Natural killer cell treated with Interleukin-12 subunit alpha and Interleukin-12 subunit beta and Interleukin-15 and Interleukin-18, amount 100 ng/mL, for 72 hours (primary cell): Measurements from ENCODE around the gene ADGRA1. TPM values are rescaled to one million over a fixed set of nuclear protein-coding genes. Genes with fewer than 3 reads are reported as not detected.

ENCODE experiments used
- ATAC-seq, 2 donors: fragments of 150-1000 bp; cut with Tn5 transposase in 1 of 2; sonication (Bioruptor Pico), chemical (Tn5 transposase) in 1 of 2; 2 replicates each; pipeline ENCODE4 v1.10.0; 2021
- DNase-seq: peaks from one replicate; pipeline ENCODE4 v3.0.0; 2022; ENCODE audit warnings: low spot score
- H3K27ac Mint-ChIP-seq, 2 donors: 1 replicate in 1 of 2; 2 replicates in 1 of 2; pipeline ENCODE4 v1.8.0; 2022; ENCODE audit warnings: mixed read lengths in 2 of 2, mild to moderate bottlenecking in 1 of 2, moderate library complexity in 1 of 2
- H3K27me3 Mint-ChIP-seq, 2 donors: 1 replicate in 1 of 2; 2 replicates in 1 of 2; pipeline ENCODE4 v1.8.0; 2022; ENCODE audit warnings: mixed read lengths in 2 of 2
- H3K36me3 Mint-ChIP-seq: one replicate; pipeline ENCODE4 v1.8.0; 2022; ENCODE audit warnings: mixed read lengths
- H3K4me1 Mint-ChIP-seq, 2 donors: 1 replicate in 1 of 2; 2 replicates in 1 of 2; pipeline ENCODE4 v1.8.0; 2022; ENCODE audit warnings: low read depth in 2 of 2, mixed read lengths in 2 of 2, mild to moderate bottlenecking in 1 of 2
- H3K4me3 Mint-ChIP-seq: one replicate; pipeline ENCODE4 v1.8.0; 2022; ENCODE audit warnings: mixed read lengths
- H3K9me3 Mint-ChIP-seq: 2 replicates; pipeline ENCODE4 v1.8.0; 2022; ENCODE audit warnings: mixed read lengths
- total RNA-seq, 2 donors: library from RNA; stranded (reverse); gene quantifications; one replicate each; pipeline ENCODE4 v1.2.3, GENCODE V29; 2022

ADGRA1 gene, protein sequence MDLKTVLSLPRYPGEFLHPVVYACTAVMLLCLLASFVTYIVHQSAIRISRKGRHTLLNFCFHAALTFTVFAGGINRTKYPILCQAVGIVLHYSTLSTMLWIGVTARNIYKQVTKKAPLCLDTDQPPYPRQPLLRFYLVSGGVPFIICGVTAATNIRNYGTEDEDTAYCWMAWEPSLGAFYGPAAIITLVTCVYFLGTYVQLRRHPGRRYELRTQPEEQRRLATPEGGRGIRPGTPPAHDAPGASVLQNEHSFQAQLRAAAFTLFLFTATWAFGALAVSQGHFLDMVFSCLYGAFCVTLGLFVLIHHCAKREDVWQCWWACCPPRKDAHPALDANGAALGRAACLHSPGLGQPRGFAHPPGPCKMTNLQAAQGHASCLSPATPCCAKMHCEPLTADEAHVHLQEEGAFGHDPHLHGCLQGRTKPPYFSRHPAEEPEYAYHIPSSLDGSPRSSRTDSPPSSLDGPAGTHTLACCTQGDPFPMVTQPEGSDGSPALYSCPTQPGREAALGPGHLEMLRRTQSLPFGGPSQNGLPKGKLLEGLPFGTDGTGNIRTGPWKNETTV
- not detected for total RNA-seq

DNA sequence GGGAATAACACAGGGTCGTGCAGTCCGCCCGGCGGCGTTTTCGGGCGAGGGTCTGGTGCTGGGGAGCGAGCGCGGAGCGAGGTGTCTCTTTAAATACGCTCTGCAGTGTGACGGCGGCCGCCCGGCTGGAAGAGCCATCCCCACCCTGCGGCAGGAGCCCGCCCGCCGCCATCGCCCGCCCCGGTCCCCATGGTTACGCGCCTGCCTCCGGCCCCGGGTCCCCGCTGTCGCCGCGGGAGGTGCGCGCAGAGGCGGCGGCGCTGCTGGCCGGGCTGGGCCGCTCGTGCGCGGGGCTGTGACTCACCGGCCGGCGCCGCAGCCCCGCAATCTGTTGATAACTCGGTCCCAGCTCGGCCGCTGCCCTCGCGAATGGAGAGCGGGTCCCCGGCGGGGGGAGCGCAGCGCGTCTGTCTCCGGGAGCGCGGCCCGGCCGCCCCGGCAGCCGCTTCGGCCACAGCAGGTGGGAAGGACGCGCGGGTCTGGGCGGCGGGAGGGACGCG is at the start of gene ADGRA1:
Gene ADGRA1 (plus strand): TSS at position 246 of the 500 bp plus-strand sequence. CDS start 986 bp downstream, outside the sequence.
- Mint-ChIP-seq H3K27me3 (peaks cover 7% of the 10 kb centered on the region in 2 donors), H3K4me1 (peaks cover 0 to 4% of the 10 kb centered on the region in 2 donors), H3K4me3 (no peak within 1 kb of the TSS), H3K36me3 (no peaks in the 10 kb centered on the region), H3K9me3 (no peaks in the 10 kb centered on the region), H3K27ac (no peak within 1 kb of the TSS)
- DNase-seq, result no peak
- no peak for ATAC-seq

DNA sequence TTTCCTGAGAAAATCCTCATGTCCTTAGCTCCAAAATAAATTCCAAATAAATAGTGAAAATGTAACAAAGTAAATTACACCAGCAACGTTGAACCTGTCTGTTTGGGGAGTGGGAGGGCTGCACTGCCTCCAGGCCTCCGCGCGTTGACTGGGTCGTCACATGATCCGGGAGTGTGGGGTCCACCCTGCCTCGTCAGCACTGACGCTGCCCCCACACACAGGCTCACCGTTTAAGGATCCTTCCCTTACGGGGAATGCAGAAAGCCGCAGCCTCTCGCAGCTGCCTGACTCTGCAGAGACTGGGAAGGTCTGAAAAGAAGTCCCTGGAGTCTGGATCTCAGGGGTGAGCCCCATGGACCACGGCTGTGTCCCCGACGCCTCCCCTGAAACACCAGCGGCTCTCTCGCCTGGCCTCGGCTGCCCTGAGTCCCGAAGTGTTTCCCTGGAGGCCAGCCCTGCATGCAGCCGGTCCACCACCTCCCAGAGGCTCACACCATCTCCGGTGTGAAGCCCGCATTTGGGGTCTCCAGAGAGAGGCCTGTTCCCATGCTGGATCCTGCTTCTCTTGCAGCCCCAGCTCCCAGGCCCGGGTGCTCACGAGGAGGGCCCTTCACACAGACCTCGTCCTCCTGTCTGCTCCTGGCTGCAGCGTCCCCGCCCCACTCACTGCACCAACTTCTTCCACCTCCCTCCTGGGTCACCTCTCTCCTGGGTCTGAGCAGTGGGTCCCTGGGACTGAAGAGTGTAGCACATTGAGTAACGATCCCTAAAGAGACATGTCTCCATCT is 49.5 kb upstream of the ADGRA1 start:
- H3K27ac Mint-ChIP-seq, result no peak overlapping the region
- no peak overlapping the region for H3K4me3 Mint-ChIP-seq
- DNase-seq (no peak), ATAC-seq (no peak)
- H3K36me3 Mint-ChIP-seq, result no peaks in the 10 kb centered on the region
- peaks cover 6 to 7% of the 10 kb centered on the region in 2 donors for H3K4me1 Mint-ChIP-seq
- no peaks in the 10 kb centered on the region for H3K9me3 Mint-ChIP-seq
- peaks cover 12 to 19% of the 10 kb centered on the region in 2 donors for H3K27me3 Mint-ChIP-seq

DNA sequence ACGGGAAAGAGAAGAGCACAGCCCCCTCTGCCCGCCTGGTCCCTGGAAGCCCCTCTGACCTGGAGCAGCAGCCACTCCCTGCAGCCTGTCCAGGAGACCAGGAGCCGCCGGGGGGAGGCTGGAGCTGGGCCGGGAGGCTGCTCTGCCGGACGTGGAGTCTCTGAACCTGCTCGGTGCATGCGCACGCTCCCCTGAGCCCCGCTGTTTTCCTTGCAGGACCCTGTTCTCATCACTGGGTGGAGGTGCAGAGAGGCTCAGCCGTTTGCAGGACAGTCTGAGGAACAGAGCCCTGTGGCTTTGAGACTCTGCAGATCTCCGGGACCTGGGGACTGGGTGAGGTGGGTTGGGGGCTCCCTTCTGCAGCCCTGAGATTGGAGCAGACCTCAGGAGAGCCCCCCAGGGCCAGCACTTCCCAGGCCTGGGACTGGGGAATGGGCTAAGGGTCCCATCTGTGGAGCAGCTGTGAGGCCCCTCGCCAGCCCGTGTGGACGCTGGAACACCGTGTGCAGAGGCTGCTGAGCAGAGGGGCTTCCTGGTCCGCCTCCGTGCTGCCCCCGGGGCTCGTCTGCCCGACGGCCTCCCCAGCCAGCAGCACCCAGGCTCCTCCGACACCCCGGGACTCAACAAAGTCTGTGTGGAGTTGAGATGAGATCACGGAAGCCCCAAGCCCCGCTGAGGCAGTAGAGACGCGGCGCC is 48.5 kb upstream of the ADGRA1 start:
- Mint-ChIP-seq H3K27ac (no peak overlapping the region), H3K27me3 (peaks cover 12 to 13% of the 10 kb centered on the region in 2 donors), H3K4me1 (no peaks in the 10 kb centered on the region), H3K36me3 (no peaks in the 10 kb centered on the region), H3K9me3 (no peaks in the 10 kb centered on the region), H3K4me3 (no peak overlapping the region)
- DNase-seq, result no peak
- ATAC-seq, result no peak

DNA sequence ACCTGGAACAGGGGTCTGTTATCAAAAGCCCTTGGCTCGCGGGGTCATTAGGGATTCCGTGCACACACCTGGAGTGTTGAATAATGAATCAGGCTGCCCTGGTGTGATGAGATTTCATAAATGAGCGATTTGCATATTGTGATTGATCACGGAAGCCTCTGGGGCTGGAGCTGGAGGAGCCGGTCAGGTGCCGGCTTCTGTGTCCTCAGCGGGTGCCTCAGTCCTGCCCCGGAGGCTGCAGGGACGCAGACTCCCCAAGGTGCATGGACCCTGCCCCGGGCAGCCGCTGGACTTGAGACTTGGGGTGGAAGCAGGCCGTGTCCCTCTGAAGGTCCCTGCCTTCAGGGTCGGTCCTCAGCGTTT is 47.9 kb upstream of the ADGRA1 start:
- no peaks in the 10 kb centered on the region for H3K9me3 Mint-ChIP-seq
- H3K27me3 Mint-ChIP-seq, result peaks cover 11 to 13% of the 10 kb centered on the region in 2 donors
- H3K4me1 Mint-ChIP-seq, result no peaks in the 10 kb centered on the region
- DNase-seq (no peak), ATAC-seq (no peak)
- no peak overlapping the region for H3K4me3 Mint-ChIP-seq
- H3K27ac Mint-ChIP-seq, result no peak overlapping the region
- H3K36me3 Mint-ChIP-seq, result no peaks in the 10 kb centered on the region

DNA sequence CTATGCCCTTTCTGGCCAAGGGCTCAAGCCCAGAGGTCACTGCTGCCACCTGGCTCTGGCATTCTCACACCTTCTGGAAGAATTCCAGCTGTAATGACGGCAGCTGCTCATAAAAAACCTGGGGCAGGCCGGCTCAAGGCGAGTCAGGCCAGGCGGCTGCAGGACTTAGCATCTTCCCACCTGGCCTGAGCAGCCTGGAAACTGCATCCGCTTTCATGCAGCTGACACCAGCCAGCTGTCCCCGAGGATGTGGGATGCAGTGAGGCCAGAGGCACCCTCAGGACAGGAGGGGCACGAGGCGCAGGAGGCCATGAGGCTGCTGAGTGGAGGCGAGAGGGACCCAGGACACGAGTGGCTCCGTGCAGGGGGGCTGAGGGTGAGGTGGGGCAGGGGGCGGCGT is 47.5 kb upstream of the ADGRA1 start:
- H3K27me3 Mint-ChIP-seq, result peaks cover 7 to 10% of the 10 kb centered on the region in 2 donors
- H3K36me3 Mint-ChIP-seq, result no peaks in the 10 kb centered on the region
- H3K27ac Mint-ChIP-seq, result no peak overlapping the region
- no peaks in the 10 kb centered on the region for H3K9me3 Mint-ChIP-seq
- H3K4me1 Mint-ChIP-seq, result no peaks in the 10 kb centered on the region
- H3K4me3 Mint-ChIP-seq, result no peak overlapping the region
- DNase-seq (no peak), ATAC-seq (no peak)

DNA sequence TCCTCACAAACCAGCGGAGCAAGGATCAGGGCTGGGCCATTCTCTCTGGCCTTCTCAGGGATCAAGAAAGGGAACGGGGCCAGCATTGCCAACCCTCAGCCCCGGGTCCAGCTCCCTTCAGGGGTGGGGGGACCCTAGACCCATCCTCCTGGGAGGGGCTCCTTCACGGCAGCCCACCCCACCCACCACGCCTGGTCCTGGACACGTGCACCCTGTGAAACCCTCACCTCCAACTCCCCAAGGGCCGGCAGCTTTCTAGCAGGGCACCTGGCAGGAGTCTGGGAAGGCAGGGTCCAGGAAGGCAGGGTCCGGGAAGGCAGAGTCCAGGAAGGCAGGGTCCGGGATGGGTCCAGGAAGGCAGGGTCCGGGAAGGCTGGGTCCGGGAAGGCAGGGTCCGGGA is 46.6 kb upstream of the ADGRA1 start:
- no peak overlapping the region for H3K27ac Mint-ChIP-seq
- H3K27me3 Mint-ChIP-seq, result peaks cover 0 to 5% of the 10 kb centered on the region in 2 donors
- no peak for DNase-seq
- no peaks in the 10 kb centered on the region for H3K4me1 Mint-ChIP-seq
- H3K36me3 Mint-ChIP-seq, result no peaks in the 10 kb centered on the region
- no peak for ATAC-seq
- H3K4me3 Mint-ChIP-seq, result no peak overlapping the region
- H3K9me3 Mint-ChIP-seq, result no peaks in the 10 kb centered on the region

DNA sequence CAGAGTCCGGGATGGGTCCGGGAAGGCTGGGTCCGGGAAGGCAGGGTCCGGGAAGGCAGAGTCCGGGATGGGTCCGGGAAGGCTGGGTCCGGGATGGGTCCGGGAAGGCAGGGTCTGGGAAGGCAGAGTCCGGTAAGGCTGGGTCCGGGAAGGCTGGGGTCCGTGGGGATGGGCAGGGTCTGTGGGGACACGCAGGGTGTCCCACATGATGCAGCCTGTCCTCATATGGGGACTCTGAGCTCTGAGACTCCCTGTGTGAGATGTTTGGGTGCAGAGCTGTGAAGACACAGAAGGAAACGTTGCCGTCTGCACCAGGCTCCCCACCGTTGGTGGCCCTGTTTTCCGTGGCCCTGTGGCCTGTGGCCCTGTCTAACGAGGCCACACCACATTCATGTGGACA is 45.7 kb upstream of the ADGRA1 start:
- DNase-seq, result no peak
- Mint-ChIP-seq H3K27ac (no peak overlapping the region), H3K9me3 (no peaks in the 10 kb centered on the region), H3K4me3 (no peak overlapping the region), H3K27me3 (peaks cover 0 to 5% of the 10 kb centered on the region in 2 donors), H3K4me1 (no peaks in the 10 kb centered on the region), H3K36me3 (no peaks in the 10 kb centered on the region)
- ATAC-seq, result no peak

DNA sequence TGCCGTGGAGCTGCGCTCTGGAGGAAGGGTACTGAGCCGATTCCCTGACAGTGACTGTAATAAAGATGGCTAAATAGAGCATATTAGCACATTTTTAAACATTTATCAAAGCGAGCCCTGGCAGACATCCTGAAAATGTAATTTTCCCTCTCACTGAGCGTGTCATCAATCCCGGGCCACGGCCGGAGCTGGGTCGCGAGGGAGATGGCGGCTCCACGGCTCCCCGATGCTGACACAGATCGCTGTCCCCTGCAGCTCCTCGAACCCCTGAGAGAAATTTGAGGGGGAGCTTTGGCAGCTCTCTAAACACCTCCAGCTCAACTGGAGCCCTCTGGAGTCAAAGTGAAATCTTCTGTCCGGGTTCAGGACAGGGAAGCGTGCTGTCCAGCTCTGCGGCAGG is 44.9 kb upstream of the ADGRA1 start:
- no peak overlapping the region for H3K27ac Mint-ChIP-seq
- ATAC-seq (no peak), DNase-seq (no peak)
- H3K9me3 Mint-ChIP-seq, result no peaks in the 10 kb centered on the region
- no peaks in the 10 kb centered on the region for H3K4me1 Mint-ChIP-seq
- peaks cover 0 to 2% of the 10 kb centered on the region in 2 donors for H3K27me3 Mint-ChIP-seq
- H3K36me3 Mint-ChIP-seq, result no peaks in the 10 kb centered on the region
- no peak overlapping the region for H3K4me3 Mint-ChIP-seq

DNA sequence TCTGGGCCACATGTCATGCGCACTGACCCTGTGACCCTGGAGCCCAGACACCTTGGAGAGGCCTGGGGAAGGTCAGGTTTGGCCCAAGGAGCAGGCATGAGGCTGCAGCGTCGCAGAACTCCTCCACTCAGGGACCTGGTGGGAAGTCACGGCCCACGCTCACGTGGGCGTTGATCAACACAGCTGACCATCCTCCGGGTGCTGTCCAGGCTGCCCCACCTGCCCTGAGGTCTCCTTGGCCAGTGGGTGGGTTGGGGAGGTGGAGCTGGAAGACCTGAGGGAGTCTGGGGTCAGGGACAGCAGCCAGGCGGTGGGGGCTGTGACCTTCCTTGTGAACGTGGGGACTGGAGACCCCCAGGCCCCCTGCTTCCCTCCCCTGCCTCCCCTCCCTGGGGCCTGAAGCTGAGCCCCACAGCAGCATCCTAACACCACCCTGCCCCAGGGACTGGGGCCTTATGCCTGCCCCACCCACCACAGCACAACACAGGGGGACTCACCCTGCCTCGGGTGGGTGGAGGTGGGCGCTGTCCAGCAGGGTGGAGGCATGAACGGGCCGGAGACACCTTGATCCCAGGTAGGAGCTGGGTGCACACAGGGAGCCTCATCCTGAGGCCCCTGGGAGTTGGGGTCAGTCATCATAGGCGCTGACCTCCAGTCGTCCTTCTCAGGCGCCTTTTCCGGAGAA is 44.0 kb upstream of the ADGRA1 start:
- no peak for ATAC-seq
- Mint-ChIP-seq H3K27ac (no peak overlapping the region), H3K36me3 (no peaks in the 10 kb centered on the region), H3K9me3 (no peaks in the 10 kb centered on the region), H3K4me1 (no peaks in the 10 kb centered on the region), H3K4me3 (no peak overlapping the region), H3K27me3 (peaks cover 0 to under 1% of the 10 kb centered on the region in 2 donors)
- no peak for DNase-seq

DNA sequence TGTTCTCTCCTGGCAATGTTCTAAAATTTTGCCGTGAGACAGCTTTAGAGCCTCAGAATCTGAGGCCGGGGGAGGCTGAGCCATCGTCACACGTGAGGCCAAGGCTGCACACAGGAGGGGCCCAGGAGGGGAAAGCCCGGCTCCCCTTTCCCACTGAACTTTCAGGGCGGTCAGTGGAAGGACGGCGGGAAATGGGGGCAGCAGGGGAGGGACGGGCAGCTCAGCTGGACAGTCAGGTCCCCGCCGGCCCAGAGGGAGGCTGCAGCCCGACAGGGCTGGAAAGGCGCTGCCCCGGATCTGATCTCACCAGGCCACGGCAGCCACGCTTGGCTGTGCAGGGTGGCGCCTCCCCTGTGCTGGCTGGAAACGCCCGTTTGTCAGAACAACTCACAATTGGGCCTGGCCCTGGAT is 43.3 kb upstream of the ADGRA1 start:
- ATAC-seq (no peak), DNase-seq (no peak)
- Mint-ChIP-seq H3K9me3 (no peaks in the 10 kb centered on the region), H3K4me3 (no peak overlapping the region), H3K27me3 (no peaks in the 10 kb centered on the region), H3K4me1 (no peaks in the 10 kb centered on the region), H3K36me3 (no peaks in the 10 kb centered on the region), H3K27ac (no peak overlapping the region)

DNA sequence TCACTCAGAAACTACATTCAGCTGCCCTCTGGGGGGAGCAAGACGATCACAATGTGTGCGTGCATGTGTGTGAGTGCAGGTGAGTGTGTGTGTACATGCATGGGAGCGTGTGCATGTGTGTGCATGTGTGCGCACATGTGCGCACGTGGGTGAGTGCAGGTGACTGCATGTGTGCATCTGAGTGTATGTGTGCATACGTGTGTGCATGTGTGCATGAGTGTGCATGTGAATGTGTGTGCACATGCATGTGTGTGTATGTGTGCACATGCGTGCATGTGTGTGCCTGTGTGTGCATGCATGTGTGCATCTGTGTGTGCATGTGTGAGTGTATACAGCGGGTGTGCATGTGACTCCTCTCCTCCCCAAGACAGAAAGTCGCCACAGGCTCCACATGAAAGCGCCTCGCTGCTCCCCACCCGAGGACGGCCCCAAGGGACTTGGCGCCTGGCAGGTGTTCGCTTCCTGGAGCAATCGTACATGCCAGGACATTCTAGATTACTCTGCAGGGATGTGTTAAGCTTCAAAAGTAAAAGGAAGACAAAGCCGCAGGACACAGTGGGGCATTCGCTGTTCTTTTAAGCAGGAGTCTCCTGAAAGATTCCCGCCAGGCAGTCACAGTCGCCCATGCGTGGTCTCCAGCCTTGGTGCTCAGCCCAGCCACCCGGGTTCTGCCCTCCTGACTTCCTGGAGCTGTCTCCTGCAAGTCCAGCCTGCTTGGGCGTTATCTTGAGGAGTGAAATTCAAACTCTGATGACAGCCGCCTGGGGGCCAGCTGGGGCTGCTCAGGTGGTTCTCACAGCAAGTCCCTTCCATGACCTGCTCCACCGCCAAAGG is 42.0 kb upstream of the ADGRA1 start:
- Mint-ChIP-seq H3K36me3 (no peaks in the 10 kb centered on the region), H3K9me3 (no peaks in the 10 kb centered on the region), H3K27me3 (no peaks in the 10 kb centered on the region), H3K4me3 (no peak overlapping the region), H3K4me1 (no peaks in the 10 kb centered on the region), H3K27ac (no peak overlapping the region)
- DNase-seq, result no peak
- ATAC-seq, result peak in 1 of 2 donors; percentile 19

DNA sequence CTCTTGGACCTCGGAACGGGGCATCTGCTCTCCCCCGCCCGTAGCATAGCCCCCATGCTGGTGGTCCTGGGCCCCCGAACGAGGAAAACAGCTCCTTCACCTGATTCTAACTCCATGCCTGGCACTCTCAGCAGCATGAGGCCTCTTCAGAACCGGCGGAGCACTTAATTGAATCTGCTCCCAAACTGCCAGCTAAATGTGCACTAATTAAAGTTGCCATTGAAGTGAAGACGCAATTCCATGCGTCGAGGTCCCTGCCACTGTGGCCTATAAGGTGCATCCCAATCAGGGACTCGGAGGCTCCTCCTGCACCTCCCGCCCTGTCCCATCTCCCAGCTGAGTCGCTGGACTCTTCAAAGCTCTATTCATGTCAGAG is 41.3 kb upstream of the ADGRA1 start:
- ATAC-seq (no peak), DNase-seq (no peak)
- no peaks in the 10 kb centered on the region for H3K36me3 Mint-ChIP-seq
- no peak overlapping the region for H3K27ac Mint-ChIP-seq
- no peak overlapping the region for H3K4me3 Mint-ChIP-seq
- no peaks in the 10 kb centered on the region for H3K4me1 Mint-ChIP-seq
- H3K27me3 Mint-ChIP-seq, result no peaks in the 10 kb centered on the region
- no peaks in the 10 kb centered on the region for H3K9me3 Mint-ChIP-seq
